HCT116 (cell line): ENCODE results near the gene TMEM40. TPM values are rescaled to one million over a fixed set of nuclear protein-coding genes. Genes with fewer than 3 reads are reported as not detected.

Experiments
- ATAC-seq: fragments of 200-7000 bp; cut with Tn5 transposase; 2 replicates; pipeline ENCODE4 v1.9.1; 2020; ENCODE audit warnings: mild to moderate bottlenecking, moderate library complexity
- BruUV-seq: library from RNA; stranded (reverse); fragments of 400-500 nt; replicated peaks from 2 replicates; lab custom pipeline; 2021; lab: Mats Ljungman, UMichigan
- CTCF ChIA-PET: fragments of 300-600 bp; sonication (Branson Sonifier 250); formaldehyde crosslinking; loops from one replicate; lab custom pipeline; 2021; ENCODE audit warnings: antibody characterized with exemption; lab: Charles Lee
- POLR2A ChIA-PET: fragments of 300-600, 350-600 bp; sonication (Branson Sonifier 250); formaldehyde crosslinking; loops from one replicate; lab custom pipeline; 2021; ENCODE audit warnings: antibody characterized with exemption; lab: Charles Lee
- RAD21 ChIA-PET, 2 experiments: fragments of 300-600 bp; sonication (Branson Sonifier 250); formaldehyde crosslinking; loops; one replicate each; lab custom pipeline; 2023; ENCODE audit warnings: low total read pairs in 2 of 2; ENCODE audit not compliant: uncharacterized antibody in 2 of 2, unreplicated experiment in 2 of 2, low non-redundant PET in 1 of 2; lab: Charles Lee
- DNase-seq: peaks from one replicate; pipeline ENCODE4 v3.0.0-alpha.2; 2010; ENCODE audit warnings: low read depth, low spot score
- H2AFZ ChIP-seq: fragments of 200-600 bp; shearing (Covaris generic), sonication (generic); 2 replicates; pipeline ENCODE4 v1.6.1; 2017; ENCODE audit warnings: low read depth, mixed run types, mixed read lengths, antibody characterized with exemption, low read length; ENCODE audit not compliant: poor library complexity, severe bottlenecking
- H3K27ac ChIP-seq: 2 replicates; pipeline ENCODE4 v1.5.1; 2012; ENCODE audit warnings: low read depth, low read length
- H3K27me3 ChIP-seq: fragments of 200-600 bp; sonication (generic); 2 replicates; pipeline ENCODE4 v1.6.1; 2016; ENCODE audit warnings: mixed run types, low read length, mixed read lengths; ENCODE audit not compliant: insufficient read depth
- H3K36me3 ChIP-seq, 2 experiments: fragments of 200-500 bp in 1 of 2; fragments of 200-600 bp in 1 of 2; sonication (Bioruptor generic) in 1 of 2; sonication (generic) in 1 of 2; 2 replicates each; pipeline versions ENCODE4 v1.5.1 to v1.6.1; 2014 to 2016; ENCODE audit warnings: low read length in 2 of 2, inconsistent platforms in 1 of 2, mixed read lengths in 1 of 2, mixed run types in 1 of 2; ENCODE audit not compliant: insufficient read depth in 2 of 2, control insufficient read depth in 1 of 2
- H3K4me1 ChIP-seq, 2 experiments: fragments of 200-600 bp in 1 of 2; sonication (generic) in 1 of 2; 2 replicates each; pipeline versions ENCODE4 v1.5.1 to v1.6.1; 2012 to 2017; ENCODE audit warnings: low read length in 2 of 2, inconsistent platforms in 1 of 2, mild to moderate bottlenecking in 1 of 2, mixed read lengths in 1 of 2, mixed run types in 1 of 2, moderate library complexity in 1 of 2; ENCODE audit not compliant: insufficient read depth in 2 of 2, control insufficient read depth in 1 of 2
- H3K4me2 ChIP-seq: fragments of 200-600 bp; sonication (generic); 2 replicates; pipeline ENCODE4 v1.6.1; 2017; ENCODE audit warnings: mixed run types, low read length, mixed read lengths
- H3K4me3 ChIP-seq, 2 experiments: fragments of 200-600 bp in 1 of 2; sonication (generic) in 1 of 2; replicated peaks in 1 of 2; 2 replicates each; pipeline ENCODE4 v1.5.1; 2011 to 2016; ENCODE audit warnings: low read length in 2 of 2, control low read depth in 1 of 2, low read depth in 1 of 2, mild to moderate bottlenecking in 1 of 2, mixed read lengths in 1 of 2, mixed run types in 1 of 2
- H3K79me2 ChIP-seq: fragments of 200-600 bp; sonication (generic); 2 replicates; pipeline ENCODE4 v1.6.1; 2017; ENCODE audit warnings: mild to moderate bottlenecking, mixed run types, low read length, moderate library complexity, mixed read lengths; ENCODE audit not compliant: insufficient read depth
- H3K9ac ChIP-seq: fragments of 200-600 bp; sonication (generic); 2 replicates; pipeline ENCODE4 v1.6.1; 2016; ENCODE audit warnings: low read length, mixed read lengths
- H3K9me2 ChIP-seq: fragments of 200-600 bp; sonication (generic), shearing (Covaris generic); 2 replicates; pipeline ENCODE4 v1.6.1; 2017; ENCODE audit warnings: mixed run types, mild to moderate bottlenecking, moderate library complexity; ENCODE audit not compliant: insufficient read depth
- H3K9me3 ChIP-seq, 2 experiments: fragments of 200-500 bp in 1 of 2; fragments of 200-600 bp in 1 of 2; sonication (Bioruptor generic) in 1 of 2; sonication (generic) in 1 of 2; 2 replicates each; pipeline ENCODE4 v1.6.1; 2014 to 2017; ENCODE audit warnings: low read length in 2 of 2, mixed read lengths in 2 of 2, inconsistent platforms in 1 of 2, low read depth in 1 of 2, mild to moderate bottlenecking in 1 of 2, mixed run types in 1 of 2, moderate library complexity in 1 of 2; ENCODE audit not compliant: control insufficient read depth in 1 of 2, insufficient read depth in 1 of 2
- H4K20me1 ChIP-seq: fragments of 200-600 bp; sonication (generic), shearing (Covaris generic); 2 replicates; pipeline ENCODE4 v1.6.1; 2017; ENCODE audit warnings: mixed run types, mild to moderate bottlenecking, moderate library complexity; ENCODE audit not compliant: insufficient read depth
- CEBPB ChIP-seq: IDR thresholded peaks from 2 replicates; pipeline ENCODE4 v1.6.1; 2012; ENCODE audit warnings: low read depth
- JUND ChIP-seq: IDR thresholded peaks from 2 replicates; pipeline ENCODE4 v1.6.1; 2012
- POLR2A ChIP-seq: IDR thresholded peaks from 2 replicates; pipeline ENCODE4 v1.7.0; 2011; ENCODE audit warnings: borderline replicate concordance; ENCODE audit not compliant: insufficient read depth, insufficient read length; ENCODE audit errors: extremely low read depth
- SIN3A ChIP-seq: IDR thresholded peaks from 2 replicates; pipeline ENCODE4 v1.6.1; 2012; ENCODE audit warnings: low read depth
- SRF ChIP-seq: IDR thresholded peaks from 2 replicates; pipeline ENCODE4 v1.6.1; 2012; ENCODE audit warnings: low read depth
- TCF7L2 ChIP-seq: IDR thresholded peaks from 2 replicates; pipeline ENCODE4 v1.7.0; 2011; ENCODE audit warnings: borderline replicate concordance, inconsistent platforms; ENCODE audit not compliant: insufficient read depth, insufficient read length; ENCODE audit errors: extremely low read depth
- YY1 ChIP-seq: IDR thresholded peaks from 2 replicates; pipeline ENCODE4 v1.6.1; 2011; ENCODE audit warnings: low read length, low read depth, moderate library complexity, mild to moderate bottlenecking; ENCODE audit not compliant: insufficient replicate concordance; ENCODE audit errors: extremely low read depth
- ZFX ChIP-seq: fragments of 450-650 bp; IDR thresholded peaks from 2 replicates; pipeline ENCODE4 v1.6.1; 2017
- intact Hi-C: fragments of 100-400 bp; cut with micrococcal nuclease; formaldehyde crosslinking; loops from 2 replicates; pipeline ENCODE4 v1.10.0; 2022
- total RNA-seq: library from RNA; stranded (reverse); gene quantifications from one replicate; pipeline ENCODE4 v1.2.1, GENCODE V29; 2021; ENCODE audit not compliant: unreplicated experiment
- TF ChIP-seq, protein P1 (sequence below): IDR thresholded peaks from 2 replicates; pipeline ENCODE4 v1.6.1; 2011; ENCODE audit warnings: mild to moderate bottlenecking, low read length, moderate library complexity; ENCODE audit not compliant: insufficient replicate concordance; ENCODE audit errors: extremely low read depth
- TF ChIP-seq, protein P2 (sequence below): IDR thresholded peaks from 2 replicates; pipeline ENCODE4 v1.6.1; 2012
- TF ChIP-seq, protein P3 (sequence below): IDR thresholded peaks from 2 replicates; pipeline ENCODE4 v1.6.1; 2012; ENCODE audit warnings: low read depth
- TF ChIP-seq, protein P4 (sequence below): IDR thresholded peaks from 2 replicates; pipeline ENCODE4 v1.6.1; 2012

The TMEM40 gene
- total RNA-seq, 1 experiment from 2014 or later, result 12.3 TPM

DNA sequence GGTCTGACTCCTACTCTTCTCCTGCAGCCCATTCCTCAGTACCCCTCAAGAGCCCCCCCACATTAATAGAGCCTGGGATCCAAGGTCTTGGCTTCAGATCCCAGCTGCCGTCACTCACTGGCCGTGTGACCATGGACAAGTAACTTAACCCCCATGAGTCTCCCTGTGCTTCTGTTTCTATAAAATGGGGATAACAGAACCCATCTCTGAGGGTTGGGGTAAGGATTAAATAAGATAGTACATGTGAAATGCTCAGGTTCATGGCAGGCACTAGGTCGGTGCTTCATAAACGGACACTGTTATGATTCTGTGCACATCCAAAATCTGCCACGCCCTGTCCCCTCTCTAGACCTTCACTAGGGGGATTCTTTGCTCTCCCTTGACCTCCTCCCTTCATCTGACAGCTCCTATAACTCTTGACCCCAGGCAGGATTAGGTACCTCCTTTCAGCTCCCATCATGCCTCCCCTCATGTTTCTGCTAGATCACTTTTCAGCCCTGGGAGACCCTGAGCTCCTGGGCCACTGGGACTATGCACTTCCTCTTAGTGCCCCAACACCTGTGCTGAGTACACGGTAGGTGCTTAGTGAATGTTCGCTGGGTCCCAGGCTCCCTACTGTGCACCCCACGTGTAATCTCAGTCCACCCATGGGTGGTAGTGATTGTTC is 39.0 kb upstream of the TMEM40 start:
- no peak for ATAC-seq
- RAD21 ChIA-PET, result no interaction called here

More for the DNA sequence above, 39.0 kb upstream of the TMEM40 start:
- BruUV-seq, result no TSS peak
- TF ChIP-seq TCF7L2 (no peak), POLR2A (no peak), YY1 (no peak), SIN3A (no peak), CEBPB (no peak), SRF (no peak), JUND (no peak), ZFX (no peak)
- TF ChIP-seq, protein P1, sequence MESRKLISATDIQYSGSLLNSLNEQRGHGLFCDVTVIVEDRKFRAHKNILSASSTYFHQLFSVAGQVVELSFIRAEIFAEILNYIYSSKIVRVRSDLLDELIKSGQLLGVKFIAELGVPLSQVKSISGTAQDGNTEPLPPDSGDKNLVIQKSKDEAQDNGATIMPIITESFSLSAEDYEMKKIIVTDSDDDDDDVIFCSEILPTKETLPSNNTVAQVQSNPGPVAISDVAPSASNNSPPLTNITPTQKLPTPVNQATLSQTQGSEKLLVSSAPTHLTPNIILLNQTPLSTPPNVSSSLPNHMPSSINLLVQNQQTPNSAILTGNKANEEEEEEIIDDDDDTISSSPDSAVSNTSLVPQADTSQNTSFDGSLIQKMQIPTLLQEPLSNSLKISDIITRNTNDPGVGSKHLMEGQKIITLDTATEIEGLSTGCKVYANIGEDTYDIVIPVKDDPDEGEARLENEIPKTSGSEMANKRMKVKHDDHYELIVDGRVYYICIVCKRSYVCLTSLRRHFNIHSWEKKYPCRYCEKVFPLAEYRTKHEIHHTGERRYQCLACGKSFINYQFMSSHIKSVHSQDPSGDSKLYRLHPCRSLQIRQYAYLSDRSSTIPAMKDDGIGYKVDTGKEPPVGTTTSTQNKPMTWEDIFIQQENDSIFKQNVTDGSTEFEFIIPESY, result no peak
- TF ChIP-seq, protein P2, sequence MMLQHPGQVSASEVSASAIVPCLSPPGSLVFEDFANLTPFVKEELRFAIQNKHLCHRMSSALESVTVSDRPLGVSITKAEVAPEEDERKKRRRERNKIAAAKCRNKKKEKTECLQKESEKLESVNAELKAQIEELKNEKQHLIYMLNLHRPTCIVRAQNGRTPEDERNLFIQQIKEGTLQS, result no peak
- TF ChIP-seq, protein P3, sequence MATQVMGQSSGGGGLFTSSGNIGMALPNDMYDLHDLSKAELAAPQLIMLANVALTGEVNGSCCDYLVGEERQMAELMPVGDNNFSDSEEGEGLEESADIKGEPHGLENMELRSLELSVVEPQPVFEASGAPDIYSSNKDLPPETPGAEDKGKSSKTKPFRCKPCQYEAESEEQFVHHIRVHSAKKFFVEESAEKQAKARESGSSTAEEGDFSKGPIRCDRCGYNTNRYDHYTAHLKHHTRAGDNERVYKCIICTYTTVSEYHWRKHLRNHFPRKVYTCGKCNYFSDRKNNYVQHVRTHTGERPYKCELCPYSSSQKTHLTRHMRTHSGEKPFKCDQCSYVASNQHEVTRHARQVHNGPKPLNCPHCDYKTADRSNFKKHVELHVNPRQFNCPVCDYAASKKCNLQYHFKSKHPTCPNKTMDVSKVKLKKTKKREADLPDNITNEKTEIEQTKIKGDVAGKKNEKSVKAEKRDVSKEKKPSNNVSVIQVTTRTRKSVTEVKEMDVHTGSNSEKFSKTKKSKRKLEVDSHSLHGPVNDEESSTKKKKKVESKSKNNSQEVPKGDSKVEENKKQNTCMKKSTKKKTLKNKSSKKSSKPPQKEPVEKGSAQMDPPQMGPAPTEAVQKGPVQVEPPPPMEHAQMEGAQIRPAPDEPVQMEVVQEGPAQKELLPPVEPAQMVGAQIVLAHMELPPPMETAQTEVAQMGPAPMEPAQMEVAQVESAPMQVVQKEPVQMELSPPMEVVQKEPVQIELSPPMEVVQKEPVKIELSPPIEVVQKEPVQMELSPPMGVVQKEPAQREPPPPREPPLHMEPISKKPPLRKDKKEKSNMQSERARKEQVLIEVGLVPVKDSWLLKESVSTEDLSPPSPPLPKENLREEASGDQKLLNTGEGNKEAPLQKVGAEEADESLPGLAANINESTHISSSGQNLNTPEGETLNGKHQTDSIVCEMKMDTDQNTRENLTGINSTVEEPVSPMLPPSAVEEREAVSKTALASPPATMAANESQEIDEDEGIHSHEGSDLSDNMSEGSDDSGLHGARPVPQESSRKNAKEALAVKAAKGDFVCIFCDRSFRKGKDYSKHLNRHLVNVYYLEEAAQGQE, result no peak
- TF ChIP-seq, protein P4, sequence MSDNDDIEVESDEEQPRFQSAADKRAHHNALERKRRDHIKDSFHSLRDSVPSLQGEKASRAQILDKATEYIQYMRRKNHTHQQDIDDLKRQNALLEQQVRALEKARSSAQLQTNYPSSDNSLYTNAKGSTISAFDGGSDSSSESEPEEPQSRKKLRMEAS, result no peak
- intact Hi-C loops, result no loop called here
- Histone ChIP-seq H3K9me3 (no peaks in the 10 kb centered on the region), H2AFZ (no peak overlapping the region), H3K4me1 (no peaks in the 10 kb centered on the region), H3K36me3 (no peaks in the 10 kb centered on the region), H3K9ac (no peak overlapping the region), H3K9me2 (no peaks in the 10 kb centered on the region), H3K27me3 (no peaks in the 10 kb centered on the region), H3K4me2 (no peak overlapping the region), H3K79me2 (no peaks in the 10 kb centered on the region), H3K4me3 (no peak overlapping the region), H3K27ac (no peak overlapping the region), H4K20me1 (no peaks in the 10 kb centered on the region)
- ChIA-PET CTCF (no interaction called here), POLR2A (no interaction called here)
- DNase-seq, result no peak
